PC-9 (cell line): ENCODE data around the gene IL18RAP. TPM values are rescaled to one million over a fixed set of nuclear protein-coding genes. Genes with fewer than 3 reads are reported as not detected.

Experiments used
- BruUV-seq: library from RNA; stranded (reverse); fragments of 400-500 nt; replicated peaks from 2 replicates; lab custom pipeline; 2021; lab: Mats Ljungman, UMichigan
- CTCF ChIA-PET: fragments of 300-600 bp; sonication (Branson Sonifier 250); formaldehyde crosslinking; loops from one replicate; lab custom pipeline; 2022; ENCODE audit warnings: antibody characterized with exemption; lab: Charles Lee
- POLR2A ChIA-PET: fragments of 300-600 bp; sonication (Branson Sonifier 250); formaldehyde crosslinking; loops from one replicate; lab custom pipeline; 2022; ENCODE audit warnings: antibody characterized with exemption; ENCODE audit not compliant: unreplicated experiment; lab: Charles Lee
- DNase-seq, 2 experiments: peaks; one replicate each; pipeline versions ENCODE4 v3.0.0 to v3.0.0-alpha.2; 2015 to 2022; ENCODE audit warnings: mixed read lengths in 1 of 2
- H2AFZ ChIP-seq: fragments of 200-600 bp; sonication (generic); 2 replicates; pipeline ENCODE4 v1.8.1; 2017; ENCODE audit warnings: antibody characterized with exemption
- H3F3A ChIP-seq: fragments of 200-600 bp; sonication (generic); 2 replicates; pipeline ENCODE4 v1.8.1; 2017; ENCODE audit warnings: antibody characterized with exemption, mild to moderate bottlenecking, low read depth; ENCODE audit not compliant: insufficient read depth
- H3K27ac ChIP-seq: fragments of 200-600 bp; sonication (generic); 2 replicates; pipeline ENCODE4 v1.6.1; 2016; ENCODE audit warnings: mixed run types
- H3K27me3 ChIP-seq: fragments of 200-600 bp; sonication (generic); 2 replicates; pipeline ENCODE4 v1.6.1; 2016; ENCODE audit warnings: low read depth, mixed run types; ENCODE audit not compliant: insufficient read depth
- H3K36me3 ChIP-seq: fragments of 200-600 bp; sonication (generic); 2 replicates; pipeline ENCODE4 v1.6.1; 2016; ENCODE audit warnings: low read depth, mixed run types
- H3K4me1 ChIP-seq: fragments of 200-600 bp; sonication (generic); replicated peaks from 2 replicates; pipeline ENCODE4 v1.6.1; 2016; ENCODE audit warnings: mixed run types; ENCODE audit not compliant: insufficient read depth
- H3K4me2 ChIP-seq: fragments of 200-600 bp; sonication (generic); 2 replicates; pipeline ENCODE4 v1.6.1; 2017; ENCODE audit warnings: mixed run types
- H3K4me3 ChIP-seq: fragments of 200-600 bp; sonication (generic); 2 replicates; pipeline ENCODE4 v1.6.1; 2016; ENCODE audit warnings: mixed run types
- H3K79me2 ChIP-seq: fragments of 200-600 bp; sonication (generic); 2 replicates; pipeline ENCODE4 v1.6.1; 2017; ENCODE audit warnings: low read depth, mixed run types
- H3K9me2 ChIP-seq: fragments of 200-600 bp; sonication (generic); 2 replicates; pipeline ENCODE4 v1.8.1; 2017; ENCODE audit warnings: mild to moderate bottlenecking; ENCODE audit not compliant: insufficient read depth
- H3K9me3 ChIP-seq: fragments of 200-600 bp; sonication (generic); 2 replicates; pipeline ENCODE4 v1.8.1; 2016; ENCODE audit warnings: low read depth; ENCODE audit not compliant: insufficient read depth
- H4K20me1 ChIP-seq: fragments of 200-600 bp; sonication (generic); 2 replicates; pipeline ENCODE4 v1.8.1; 2017; ENCODE audit not compliant: insufficient read depth
- CTCF ChIP-seq: fragments of 200-600 bp; sonication (generic); conservative IDR thresholded peaks from 2 replicates; pipeline ENCODE4 v1.6.1; 2017; ENCODE audit warnings: mixed run types, antibody characterized with exemption, mild to moderate bottlenecking, moderate library complexity
- EZH2 ChIP-seq: fragments of 200-600 bp; sonication (generic); IDR thresholded peaks from 2 replicates; pipeline ENCODE4 v1.8.0; 2017; ENCODE audit warnings: antibody characterized with exemption, low read depth
- intact Hi-C: fragments of 100-400 bp; cut with micrococcal nuclease; formaldehyde crosslinking; loops from one replicate; pipeline ENCODE4 v1.10.0; 2022; ENCODE audit not compliant: unreplicated experiment
- total RNA-seq: library from RNA; stranded (reverse); gene quantifications from 2 replicates; pipeline ENCODE4 v1.2.3, GENCODE V29; 2021

IL18RAP gene
- total RNA-seq, 1 experiment from 2014 or later: not detected

DNA sequence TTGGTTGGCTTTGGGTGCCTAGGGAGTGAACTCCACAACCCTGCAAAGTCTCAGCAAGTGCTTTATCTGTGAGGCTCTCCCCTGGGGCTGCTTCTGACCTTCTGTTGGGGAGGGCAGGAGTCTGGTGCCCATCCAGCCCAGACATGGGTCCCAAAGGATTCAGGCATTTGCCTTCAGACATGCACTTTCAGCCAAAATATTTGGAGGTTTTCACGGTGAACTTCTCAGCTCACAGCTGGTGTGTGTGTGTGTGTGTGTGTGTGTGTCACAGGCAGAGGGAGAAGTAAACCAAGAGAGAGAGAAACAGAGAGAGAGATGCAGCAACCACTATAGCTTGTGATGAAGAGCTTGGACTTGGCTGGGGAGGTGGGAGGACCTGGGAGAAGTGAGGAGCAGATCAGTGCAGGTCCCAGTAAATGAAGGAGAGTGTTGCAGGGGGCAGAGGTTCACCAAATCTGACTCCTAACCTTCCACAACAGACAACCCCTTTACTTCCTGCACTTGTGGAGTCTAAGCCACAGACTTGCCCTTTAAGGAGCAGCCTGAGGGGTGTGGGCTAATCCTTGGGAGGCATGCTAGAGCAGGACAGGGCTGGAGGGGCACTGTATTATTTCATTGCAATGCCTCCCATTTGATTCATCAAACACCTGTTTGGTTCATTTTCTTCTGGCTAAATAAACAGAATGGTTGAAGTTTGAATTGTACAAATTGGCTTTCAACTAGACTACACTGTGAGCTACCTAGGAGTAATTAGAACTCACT lies 64.2 kb downstream of the IL18RAP start:
- no peaks in the 10 kb centered on the region for H3K27me3 ChIP-seq
- peaks cover 27% of the 10 kb centered on the region for H3F3A ChIP-seq
- H3K4me3 ChIP-seq: peak overlapping the region; percentile 3; the same call in 1 of the 2 replicates
- peaks cover 10% of the 10 kb centered on the region for H3K9me3 ChIP-seq
- peak overlapping the region; percentile 63; the same call in 1 of the 2 replicates for H2AFZ ChIP-seq
- ChIA-PET POLR2A (no interaction called here), CTCF (interaction anchor here (0.6 to 1.0 kb wide), 2 partner anchors 14 to 152 kb away, joined by 3 to 5 read pairs; partner anchors contain the start of gene SLC9A4)
- H3K4me1 ChIP-seq: peaks cover 38% of the 10 kb centered on the region
- BruUV-seq: no TSS peak
- peak overlapping the region; percentile 74 for H3K4me2 ChIP-seq
- no peaks in the 10 kb centered on the region for H3K79me2 ChIP-seq
- no peak for DNase-seq
- intact Hi-C loops: no loop called here
- TF ChIP-seq CTCF (no peak), EZH2 (no peak)
- H3K27ac ChIP-seq: peak overlapping the region; percentile 91
- no peaks in the 10 kb centered on the region for H4K20me1 ChIP-seq
- no peaks in the 10 kb centered on the region for H3K36me3 ChIP-seq
- no peaks in the 10 kb centered on the region for H3K9me2 ChIP-seq

DNA sequence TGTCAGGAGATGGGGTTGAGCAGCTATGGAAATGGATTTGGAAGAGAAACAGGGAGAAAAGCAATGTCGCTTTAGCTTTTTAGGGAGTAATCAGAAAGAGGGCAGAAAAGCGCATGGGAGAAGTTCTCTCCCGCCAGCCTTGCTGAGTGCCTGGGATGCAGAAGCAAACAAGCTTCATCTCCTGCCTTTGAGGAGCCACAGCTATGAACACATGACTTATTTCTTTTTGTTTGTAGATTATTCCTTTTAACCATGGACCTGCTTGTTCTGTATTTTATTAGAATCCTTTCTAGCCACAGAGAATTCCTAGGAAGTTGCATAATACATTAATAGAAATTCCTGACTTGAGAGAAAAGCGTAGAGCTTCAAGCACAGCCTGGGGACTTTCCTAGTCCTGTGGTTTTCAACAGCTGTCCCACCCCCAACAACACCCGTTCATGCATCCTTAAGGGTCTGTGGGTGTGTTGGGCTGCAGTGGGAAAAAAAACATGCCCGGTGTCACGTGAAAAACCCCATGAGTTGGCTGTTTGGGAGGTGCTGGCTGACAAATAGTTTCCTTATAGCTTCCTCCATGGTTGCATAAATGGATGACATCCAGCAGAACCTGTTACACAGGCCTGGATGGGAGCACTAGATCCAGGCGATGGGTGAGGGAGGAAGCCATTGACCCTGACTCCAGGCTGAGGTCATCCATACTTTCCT lies 65.0 kb downstream of the IL18RAP start:
- Histone ChIP-seq H3K9me3 (peaks cover 10% of the 10 kb centered on the region), H3K4me2 (peak overlapping the region; percentile 74), H3K4me1 (peaks cover 38% of the 10 kb centered on the region), H3F3A (peaks cover 27% of the 10 kb centered on the region), H3K9me2 (no peaks in the 10 kb centered on the region), H3K4me3 (peak overlapping the region; percentile 3; the same call in 1 of the 2 replicates), H3K36me3 (no peaks in the 10 kb centered on the region), H4K20me1 (no peaks in the 10 kb centered on the region), H3K27ac (peak overlapping the region; percentile 91), H2AFZ (peak overlapping the region; percentile 63; the same call in 1 of the 2 replicates), H3K79me2 (no peaks in the 10 kb centered on the region), H3K27me3 (no peaks in the 10 kb centered on the region)
- intact Hi-C loops: loop anchor here (1.0 to 2.0 kb wide), 7 partner anchors 15 to 131 kb away; partner anchors contain the start of genes SLC9A2 and SLC9A4
- peak; percentile 87 to 99 for DNase-seq
- POLR2A ChIA-PET: interaction anchor here (0.6 to 0.7 kb wide), 3 partner anchors 11 to 143 kb away, joined by 3 to 15 read pairs (median 12); no protein-coding TSS in a partner anchor
- TF ChIP-seq CTCF: no peak
- TF ChIP-seq EZH2: no peak
- no TSS peak for BruUV-seq
- CTCF ChIA-PET: interaction anchor here (0.6 to 1.0 kb wide), 3 partner anchors 15 to 153 kb away, joined by 3 to 5 read pairs (median 5); partner anchors contain the start of gene SLC9A4

DNA sequence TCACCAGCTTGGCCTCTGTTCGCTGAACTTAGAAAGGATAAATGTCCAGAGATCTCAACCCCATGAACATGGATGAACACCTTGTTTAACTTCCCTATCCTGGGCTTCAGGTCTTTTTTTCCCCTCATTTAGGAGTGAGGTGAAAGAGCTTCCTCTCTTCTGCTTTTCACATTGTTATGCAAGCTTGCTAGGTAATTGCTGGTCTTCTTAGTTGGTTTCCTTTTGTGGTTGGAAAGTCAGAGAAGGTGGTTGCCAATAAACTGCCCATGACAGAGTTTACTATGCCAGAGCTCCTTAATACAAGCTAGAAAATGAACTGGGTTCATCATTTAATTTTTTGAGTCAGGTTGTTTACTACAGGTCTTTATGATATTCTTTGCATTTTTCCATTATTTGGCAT lies 66.7 kb downstream of the IL18RAP start:
- H3K36me3 ChIP-seq: 0 out of 2 replicates have a peak, but pooled peaks cover 4% of the 10 kb centered on the region
- H3K79me2 ChIP-seq: no peaks in the 10 kb centered on the region
- no peak for TF ChIP-seq CTCF
- no peak for TF ChIP-seq EZH2
- no peak overlapping the region for H2AFZ ChIP-seq
- H3K27me3 ChIP-seq: no peaks in the 10 kb centered on the region
- H3K4me3 ChIP-seq: no peak overlapping the region
- intact Hi-C loops: loop anchor here (2.0 kb wide), 1 partner anchor 51 kb away; no protein-coding TSS in a partner anchor
- peaks cover 14% of the 10 kb centered on the region for H3K9me3 ChIP-seq
- no peaks in the 10 kb centered on the region for H4K20me1 ChIP-seq
- no peak overlapping the region for H3K4me2 ChIP-seq
- BruUV-seq: no TSS peak
- peaks cover 27% of the 10 kb centered on the region for H3F3A ChIP-seq
- H3K4me1 ChIP-seq: peaks cover 38% of the 10 kb centered on the region
- no peak for DNase-seq
- ChIA-PET CTCF (no interaction called here), POLR2A (no interaction called here)
- no peaks in the 10 kb centered on the region for H3K9me2 ChIP-seq
- peak overlapping the region; percentile 9; the same call in 1 of the 2 replicates for H3K27ac ChIP-seq
